Loucy (cell line): ENCODE measurements around the gene MYO18A.

Source experiments
- CTCF ChIP-seq: fragments of 200-600 bp; sonication (generic); conservative IDR thresholded peaks from 2 replicates; pipeline ENCODE4 v1.5.1; 2014; ENCODE audit warnings: mild to moderate bottlenecking, antibody characterized with exemption, low read length
- EZH2phosphoT487 ChIP-seq: fragments of 200-600 bp; IDR thresholded peaks from 2 replicates; pipeline ENCODE4 v1.6.1; 2018; ENCODE audit warnings: antibody characterized with exemption, mild to moderate bottlenecking, moderate library complexity, borderline replicate concordance

- TF ChIP-seq CTCF (no peak), EZH2phosphoT487 (no peak)
Measured at GRCh38 chr17:29180788-29181160, 576 bp upstream of the MYO18A start.
